GM21619 (cell line): Measurements from ENCODE around the gene INPP4B.
"Not testable (repeated sequence)": the region's sequence is repeated elsewhere in the genome, so short reads cannot be mapped to it uniquely, and the experiment has no call there.

ENCODE experiments used
- ATAC-seq: cut with Tn5 transposase; IDR thresholded peaks from one replicate; pipeline ENCODE4 v1.9.1; 2021; ENCODE audit not compliant: unreplicated experiment

The INPP4B gene

DNA sequence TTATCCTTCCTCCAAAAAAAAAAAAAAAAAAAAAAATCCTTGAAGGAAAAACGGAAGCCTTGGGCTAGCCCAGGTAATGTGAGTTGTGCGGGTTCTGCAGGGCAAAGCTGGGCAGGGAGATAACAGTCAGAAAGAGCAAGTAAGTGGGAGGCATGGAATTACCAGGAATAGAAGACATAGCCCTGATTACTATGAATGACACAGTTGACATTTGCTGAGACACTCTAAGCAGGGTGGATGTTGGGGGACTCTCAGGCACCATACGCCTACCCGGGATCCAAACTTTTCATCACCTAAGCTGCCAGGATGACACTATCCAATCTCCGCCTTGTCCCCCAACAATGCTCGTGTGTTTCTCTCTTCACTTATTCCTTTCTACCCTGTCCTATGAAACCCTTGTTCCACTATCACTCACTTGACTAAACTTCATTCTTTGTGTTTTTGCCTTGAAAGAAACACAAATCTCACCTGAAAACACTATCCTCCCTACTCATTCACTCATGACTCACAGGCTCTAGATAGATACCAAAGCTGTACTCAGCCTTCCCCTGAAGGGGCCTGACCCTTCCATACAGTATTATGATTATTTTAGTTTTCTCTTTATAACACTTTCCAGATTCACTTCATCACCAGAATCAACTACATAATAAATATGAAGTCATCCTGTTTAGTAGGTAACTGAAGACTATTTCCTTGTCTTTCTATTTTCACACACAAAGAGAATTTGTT is 158.4 kb downstream of the INPP4B start:
- no peak for ATAC-seq

DNA sequence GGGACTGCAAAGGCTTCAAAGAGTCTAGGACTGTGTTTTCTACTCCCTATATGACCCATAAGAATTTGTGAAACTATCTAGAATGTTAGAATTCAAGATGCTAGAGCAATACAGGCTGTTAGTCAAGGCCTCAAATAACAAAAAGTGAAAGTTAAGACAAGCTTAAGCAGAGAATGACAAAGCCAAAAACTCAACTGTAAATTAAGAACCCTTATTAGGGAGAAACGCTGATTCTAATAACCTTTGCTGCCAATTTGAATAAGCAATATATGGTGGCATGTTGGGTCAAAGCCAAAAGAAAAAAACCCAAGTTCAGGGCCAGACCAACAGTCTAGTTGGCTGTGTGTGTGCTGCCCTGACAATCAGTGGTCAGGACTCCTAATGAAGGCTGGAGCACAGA is 160.0 kb downstream of the INPP4B start:
- no peak for ATAC-seq

DNA sequence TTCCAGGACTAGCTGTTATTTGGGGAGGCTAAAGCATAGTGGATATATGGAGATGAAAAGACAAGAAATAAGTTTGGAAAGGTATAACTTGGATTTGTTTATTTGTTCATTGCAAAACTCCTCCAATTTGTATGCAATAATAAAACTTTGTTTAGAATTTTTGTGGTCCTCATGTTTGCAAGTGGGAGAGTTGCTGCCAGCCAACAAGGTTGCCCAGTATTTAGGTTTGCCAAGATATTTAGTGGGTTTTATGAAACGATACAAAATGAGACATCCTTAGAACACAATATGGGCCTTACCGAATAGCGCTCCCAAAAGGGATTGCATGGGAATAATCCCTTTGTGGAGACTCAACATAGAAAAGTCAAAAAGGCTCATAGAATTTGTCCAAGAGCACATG is 162.1 kb downstream of the INPP4B start:
- ATAC-seq, result no peak

DNA sequence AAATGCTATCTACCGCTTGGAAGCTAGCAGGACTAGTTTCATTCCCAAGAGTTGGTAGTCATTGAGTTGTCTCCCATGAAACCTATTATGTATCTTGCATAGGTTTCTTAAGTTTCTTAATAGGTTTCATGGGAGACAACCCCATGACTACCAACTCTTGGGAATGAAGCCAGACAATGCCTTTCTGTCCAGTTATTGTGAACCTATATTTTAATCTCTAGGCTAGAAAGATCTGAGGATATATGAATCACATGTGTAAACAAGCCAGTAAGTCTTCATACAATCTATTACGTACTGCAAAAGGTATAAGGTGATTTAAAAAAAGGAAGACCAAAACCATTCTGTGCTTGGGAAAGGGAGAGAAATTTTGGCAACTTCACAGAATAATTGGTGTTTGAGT is 162.6 kb downstream of the INPP4B start:
- no peak for ATAC-seq

DNA sequence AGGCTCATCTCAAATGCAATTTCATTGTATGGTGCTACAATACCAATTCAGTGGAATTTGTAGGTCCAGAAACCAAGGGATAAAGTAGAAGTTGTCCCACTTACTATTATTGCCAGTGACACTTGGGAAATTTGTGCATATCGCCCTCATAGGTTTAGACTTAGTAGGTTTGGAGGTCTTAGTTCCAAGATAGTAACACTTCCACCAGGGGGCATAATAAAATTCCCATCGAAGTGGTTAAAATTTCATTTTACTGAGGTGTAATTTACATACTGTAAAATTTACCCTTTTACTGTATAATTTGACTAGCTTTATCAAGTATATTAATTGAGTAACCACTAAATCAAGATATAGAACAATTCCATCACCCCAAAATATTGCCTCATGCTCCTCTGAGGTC is 174.6 kb downstream of the INPP4B start:
- no peak for ATAC-seq

DNA sequence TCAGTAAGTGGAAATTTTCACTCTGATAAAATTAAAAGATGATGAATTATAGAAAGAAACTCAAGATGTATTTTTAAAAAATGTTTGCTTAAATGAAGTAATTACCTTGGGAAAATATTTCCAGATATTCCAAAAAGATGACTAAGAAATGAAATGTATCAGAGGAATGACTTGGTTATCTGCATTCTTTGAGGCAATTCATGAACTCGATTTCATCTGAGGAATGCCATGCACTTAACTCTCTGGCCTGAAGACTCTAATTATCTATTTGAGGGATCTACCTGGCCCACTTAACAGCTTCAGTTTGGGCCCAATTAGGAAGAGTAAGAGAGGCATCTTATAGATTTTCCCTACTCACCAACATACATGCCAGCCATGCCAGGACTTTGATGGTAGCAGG is 182.3 kb downstream of the INPP4B start:
- no peak for ATAC-seq

DNA sequence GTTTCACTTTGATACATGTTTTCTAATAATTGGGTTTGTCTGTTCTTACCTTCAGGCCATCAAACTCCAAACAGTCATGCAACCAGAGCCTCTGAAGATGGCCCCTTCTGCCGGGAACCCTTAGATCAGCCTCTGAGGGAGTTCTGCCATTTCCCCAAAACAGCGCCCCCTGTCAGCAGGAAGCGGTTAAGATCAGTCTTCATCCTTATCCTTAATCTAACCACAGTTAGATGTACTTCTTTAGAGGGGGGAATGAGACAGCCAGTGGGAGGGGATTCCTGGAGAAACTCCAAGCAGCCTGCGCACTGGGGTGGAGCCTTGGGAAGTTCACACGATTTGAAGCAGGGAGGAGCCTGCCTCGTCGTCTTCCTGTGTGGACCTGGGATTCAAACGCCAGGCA is 185.4 kb downstream of the INPP4B start:
- ATAC-seq, result no peak

DNA sequence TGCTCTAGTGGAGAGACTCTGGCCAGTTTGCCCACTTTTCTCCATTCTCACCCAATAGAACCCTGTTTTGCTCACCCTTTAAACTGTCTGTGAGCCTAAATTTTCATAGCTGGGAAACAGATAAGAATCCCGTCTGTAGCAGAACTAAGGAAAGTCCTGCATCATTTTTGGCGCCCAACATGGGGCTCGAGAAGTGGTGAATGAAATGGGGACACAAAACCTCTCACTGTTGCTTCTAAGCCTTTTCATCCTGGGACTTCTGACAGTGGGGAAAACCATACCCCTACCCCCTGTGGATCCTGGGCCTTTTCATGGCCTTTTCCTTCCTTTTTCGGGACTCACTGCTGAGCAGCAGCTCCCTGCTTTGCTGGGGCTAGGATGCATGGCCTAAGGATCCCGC is 189.9 kb downstream of the INPP4B start:
- no peak for ATAC-seq

DNA sequence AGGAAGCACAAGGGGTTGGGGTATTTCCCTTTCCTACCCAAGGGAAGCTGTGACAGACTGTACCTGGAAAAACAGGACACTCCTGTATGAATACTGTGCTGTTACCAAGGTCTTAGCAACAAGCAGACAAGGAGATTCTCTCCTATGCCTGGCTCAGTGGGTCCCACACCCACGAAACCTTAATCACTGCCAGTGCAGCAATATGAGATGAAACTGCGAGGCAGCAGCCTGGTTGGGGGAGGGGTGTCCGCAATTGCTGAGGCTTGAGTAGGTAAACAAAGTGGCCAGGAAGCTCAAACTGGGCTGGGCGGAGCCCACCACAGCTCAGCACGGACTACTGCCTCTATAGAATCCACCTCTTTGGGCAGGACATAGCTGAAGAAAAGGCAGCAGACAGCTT is 197.7 kb downstream of the INPP4B start:
- no peak for ATAC-seq

DNA sequence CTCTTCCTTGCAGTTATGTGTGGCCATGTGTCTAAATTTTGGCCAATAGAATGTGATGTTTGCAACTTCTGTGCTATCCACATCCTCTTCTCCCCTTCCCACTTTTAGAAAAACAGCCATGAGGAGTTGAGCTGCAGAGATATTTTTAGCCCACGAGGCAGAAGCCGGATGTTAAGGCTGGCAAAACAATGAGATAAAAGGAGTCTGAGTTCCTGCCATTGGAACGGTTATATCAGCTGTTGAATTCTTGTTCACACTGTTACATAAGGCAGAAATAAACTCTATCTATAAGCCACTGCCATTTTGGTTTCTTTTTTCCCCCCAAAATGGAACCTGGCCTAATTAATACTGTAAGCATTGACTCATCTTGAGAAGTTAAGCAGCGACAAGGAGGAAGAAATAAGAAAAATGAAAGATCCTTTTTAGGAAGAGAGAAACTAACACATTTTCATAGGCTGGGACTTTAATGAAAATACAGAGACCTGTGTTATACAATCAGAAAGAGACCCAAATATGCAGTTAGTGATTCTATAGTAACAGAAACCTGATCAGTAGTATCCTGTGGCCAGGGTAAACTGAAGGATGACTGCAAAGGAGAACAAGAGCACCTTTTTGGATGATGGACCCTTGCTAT is 200.5 kb downstream of the INPP4B start:
- ATAC-seq, result no peak

DNA sequence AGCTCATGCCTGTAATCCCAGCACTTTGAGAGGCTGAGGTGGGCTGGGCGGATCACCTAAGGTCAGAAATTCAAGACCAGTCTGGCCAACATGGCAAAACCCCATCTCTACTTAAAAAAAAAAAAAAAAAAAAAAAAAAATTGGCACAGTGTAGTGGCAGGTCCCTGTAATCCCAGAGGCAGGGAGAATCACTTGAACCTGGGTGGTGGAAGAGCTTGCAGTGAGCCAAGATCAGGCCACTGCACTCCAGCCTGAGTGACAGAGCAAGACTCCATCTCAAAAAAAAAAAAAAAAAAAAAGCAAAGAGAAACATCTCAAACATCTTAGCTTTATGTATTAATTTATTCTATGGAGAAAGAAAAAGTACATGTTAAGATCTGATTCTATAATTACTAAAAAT is 201.5 kb downstream of the INPP4B start:
- ATAC-seq, result not testable (repeated sequence)

DNA sequence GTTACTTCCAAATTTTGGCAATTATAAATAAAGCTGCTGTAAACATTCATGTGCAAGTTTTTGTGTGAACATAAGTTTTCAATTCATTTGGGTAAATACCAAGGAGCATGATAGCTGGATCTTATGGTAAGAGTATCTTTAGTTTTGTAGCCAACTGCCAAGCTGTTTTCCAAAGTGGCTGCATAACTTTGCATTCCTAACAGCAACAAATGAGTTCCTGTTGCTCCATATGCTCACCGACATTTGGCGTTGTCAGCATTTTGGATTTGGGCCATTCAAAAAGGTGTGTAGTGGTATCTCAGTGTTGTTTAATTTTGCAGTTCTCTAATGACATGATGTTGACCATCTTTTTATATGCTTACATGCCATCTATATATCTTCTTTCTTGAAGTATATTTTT is 208.5 kb downstream of the INPP4B start:
- ATAC-seq, result no peak

DNA sequence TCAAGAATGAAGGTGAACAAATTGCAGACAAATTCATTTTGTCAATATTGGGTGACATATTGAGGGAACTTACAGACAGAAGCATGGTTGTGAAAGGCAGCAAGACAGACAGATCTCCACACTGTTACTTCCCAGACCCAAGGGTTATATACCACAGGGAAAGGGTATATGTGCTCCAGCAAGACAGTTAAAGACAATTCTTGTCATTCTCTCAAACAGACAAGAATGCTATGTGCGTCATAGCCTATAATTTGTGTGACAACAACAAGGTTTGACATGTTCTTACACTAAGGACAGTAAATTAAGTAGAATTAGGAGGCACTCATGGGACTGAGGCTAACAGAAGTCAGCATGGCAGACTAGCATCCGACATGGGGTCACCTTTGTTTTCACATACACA is 214.3 kb downstream of the INPP4B start:
- no peak for ATAC-seq

DNA sequence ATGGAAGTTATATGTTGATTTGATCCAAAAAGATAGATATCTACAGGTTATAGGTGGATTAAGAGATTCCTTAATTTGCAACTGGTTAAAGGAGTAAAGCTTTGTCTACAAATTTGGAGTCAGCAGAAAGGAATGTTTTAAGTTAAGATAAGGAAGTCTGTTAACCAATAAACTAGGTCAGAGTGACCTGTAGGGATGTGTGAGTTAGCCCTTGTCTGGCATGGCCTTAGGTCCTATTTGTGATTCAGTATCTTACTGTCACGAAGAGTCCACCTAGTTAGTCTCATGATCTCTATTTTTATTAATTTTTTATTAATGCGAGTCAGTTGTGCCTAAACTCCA is 230.8 kb downstream of the INPP4B start:
- ATAC-seq, result no peak

DNA sequence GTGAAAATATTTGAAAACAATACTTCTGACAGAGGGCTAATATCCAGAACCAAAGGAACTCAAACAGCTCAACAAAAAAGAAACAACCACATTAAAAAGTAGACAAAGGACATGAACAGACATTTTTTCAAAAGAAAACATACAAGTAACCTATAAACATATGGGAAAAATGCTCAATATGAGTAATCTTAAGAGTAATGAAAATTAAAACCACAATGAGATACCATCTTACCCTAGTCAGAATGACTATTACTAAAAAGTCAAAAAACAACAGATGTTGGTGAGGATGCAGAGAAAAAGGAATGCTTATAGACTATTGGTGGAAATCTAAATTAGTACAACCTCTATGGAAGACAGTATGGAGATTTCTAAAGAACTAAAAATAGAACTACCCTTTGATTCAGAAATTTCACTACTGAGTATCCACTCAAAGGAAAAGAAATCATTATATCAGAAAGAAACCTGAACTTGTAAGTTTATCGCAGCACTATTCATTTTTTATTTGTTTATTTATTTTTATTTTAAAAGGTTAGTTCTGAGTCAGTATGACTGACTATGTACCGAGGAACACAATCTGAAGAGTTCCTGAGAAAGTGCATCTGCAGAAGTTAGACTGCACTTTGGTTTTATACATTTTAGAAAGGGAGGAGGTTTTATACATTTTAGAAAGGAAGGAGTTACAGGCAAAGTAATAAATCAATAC is 231.3 kb downstream of the INPP4B start:
- ATAC-seq, result no peak

DNA sequence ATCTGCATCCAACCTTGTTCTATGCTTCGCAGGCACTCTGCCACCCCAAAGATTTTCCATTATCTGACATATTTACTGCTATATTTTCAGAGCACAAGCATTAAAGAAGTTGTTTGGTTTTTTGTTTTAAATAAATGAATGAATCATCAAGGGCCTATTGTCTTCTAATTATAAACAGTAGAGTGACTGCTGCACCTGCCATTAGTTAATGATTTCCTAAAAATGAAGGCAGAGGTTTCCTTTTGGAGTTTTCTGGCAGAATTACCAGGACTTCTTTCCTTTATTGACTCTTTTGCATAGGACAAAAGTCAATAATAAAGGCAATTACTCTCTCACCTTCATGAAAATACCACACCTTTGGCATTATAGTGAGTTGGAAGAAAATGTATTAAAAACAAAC is 238.1 kb downstream of the INPP4B start:
- ATAC-seq, result no peak

DNA sequence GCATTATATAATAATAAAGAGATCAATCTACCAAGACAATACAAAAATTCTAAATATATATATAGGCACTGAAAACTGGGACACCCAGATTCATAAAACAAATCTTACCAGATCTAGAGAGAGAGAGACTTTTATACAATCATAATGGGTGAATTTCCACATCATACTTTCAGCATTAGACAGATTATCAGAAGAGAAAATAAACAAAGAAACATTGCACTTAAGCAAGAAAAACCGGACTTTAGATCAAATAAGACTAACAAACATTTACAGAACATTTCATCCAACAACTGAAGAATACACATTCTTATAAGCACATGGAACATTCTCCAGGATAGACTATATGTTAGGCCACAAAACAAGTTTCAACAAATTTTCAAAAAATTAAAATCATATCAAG is 245.1 kb downstream of the INPP4B start:
- no peak for ATAC-seq

DNA sequence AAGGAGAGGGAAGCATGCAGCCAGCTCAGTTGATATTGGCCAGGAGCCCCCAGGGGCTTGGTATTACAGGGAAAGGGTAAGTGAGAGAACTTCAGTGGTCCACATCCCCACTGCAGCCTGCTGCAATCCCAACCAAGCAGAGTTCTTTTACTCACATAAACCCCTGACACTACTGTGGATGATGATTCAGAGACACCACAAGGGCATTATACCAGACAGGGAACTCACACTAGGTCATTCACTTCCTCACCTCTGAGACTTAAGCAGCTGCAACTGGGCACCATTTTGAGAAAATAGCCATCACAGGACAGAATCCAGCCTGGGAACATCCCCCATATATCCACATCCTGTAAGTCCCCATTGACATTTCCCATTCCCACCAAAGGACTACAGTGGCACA is 248.0 kb downstream of the INPP4B start:
- ATAC-seq, result no peak

DNA sequence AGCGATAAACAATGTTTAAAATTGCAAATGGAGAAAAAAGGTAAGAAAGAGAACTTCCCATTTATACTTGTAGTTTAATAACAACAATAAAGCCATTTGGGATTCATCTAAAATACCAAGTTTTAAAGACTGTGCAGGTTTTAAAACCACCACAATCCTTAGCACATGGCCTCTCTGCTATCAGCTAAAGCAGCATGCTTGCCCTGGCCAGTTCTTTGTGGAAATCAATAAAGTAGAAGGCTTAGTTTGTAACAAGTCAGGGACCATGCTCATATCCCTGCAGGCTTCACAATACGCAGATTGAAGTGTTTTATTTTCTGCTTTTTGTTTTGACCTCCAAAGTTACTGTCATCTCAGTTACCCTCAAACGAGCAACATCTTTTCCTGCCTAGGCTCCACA is 249.5 kb downstream of the INPP4B start:
- no peak for ATAC-seq

DNA sequence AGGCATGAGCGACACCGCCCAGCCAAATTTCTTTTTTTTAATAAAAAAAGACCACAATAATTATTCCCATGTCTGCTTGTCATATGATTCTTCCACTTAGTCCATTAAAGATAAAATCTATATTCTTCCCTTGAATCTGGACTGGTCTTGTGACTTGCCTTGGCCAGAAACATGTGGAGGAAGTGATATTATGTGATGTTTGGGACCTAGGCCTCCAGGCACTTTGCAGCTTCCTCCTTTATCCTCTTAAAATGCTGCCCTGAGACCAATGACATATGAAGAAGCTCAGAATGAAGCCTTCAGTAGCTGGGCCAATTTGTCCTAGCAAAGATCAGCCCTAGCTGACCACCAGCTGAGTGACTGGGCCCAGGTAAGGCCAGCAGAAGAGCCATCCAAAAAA is 250.0 kb downstream of the INPP4B start:
- no peak for ATAC-seq

DNA sequence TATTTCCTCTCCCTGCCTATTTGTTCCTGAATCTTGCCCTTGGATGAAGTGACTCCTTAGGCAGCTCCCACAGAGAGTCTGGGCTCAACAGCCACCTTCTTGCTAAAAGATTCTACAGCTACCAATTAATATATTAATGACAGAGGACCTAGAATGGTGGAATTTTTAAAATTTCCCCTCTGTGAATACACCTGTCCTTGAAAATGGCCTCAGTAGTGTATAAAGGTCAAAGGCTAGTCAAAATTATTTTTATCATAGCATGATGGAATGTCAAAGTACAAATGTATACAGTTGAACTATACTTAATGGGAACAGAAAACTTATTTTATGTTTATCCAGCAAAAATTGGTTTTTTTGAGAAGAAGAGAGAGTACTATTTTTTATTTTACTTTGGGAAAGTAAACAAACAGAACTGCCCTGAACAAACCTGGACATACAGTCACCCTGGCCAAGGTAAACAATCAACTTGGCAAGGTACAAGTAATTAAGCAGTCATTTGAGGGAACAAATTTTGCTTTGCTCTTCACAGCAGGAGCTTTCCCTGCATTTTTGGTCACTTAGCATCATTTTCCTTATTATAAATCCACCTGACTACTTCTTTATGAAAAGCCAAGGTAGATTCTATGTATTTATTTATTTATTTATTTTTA is 250.8 kb downstream of the INPP4B start:
- no peak for ATAC-seq

DNA sequence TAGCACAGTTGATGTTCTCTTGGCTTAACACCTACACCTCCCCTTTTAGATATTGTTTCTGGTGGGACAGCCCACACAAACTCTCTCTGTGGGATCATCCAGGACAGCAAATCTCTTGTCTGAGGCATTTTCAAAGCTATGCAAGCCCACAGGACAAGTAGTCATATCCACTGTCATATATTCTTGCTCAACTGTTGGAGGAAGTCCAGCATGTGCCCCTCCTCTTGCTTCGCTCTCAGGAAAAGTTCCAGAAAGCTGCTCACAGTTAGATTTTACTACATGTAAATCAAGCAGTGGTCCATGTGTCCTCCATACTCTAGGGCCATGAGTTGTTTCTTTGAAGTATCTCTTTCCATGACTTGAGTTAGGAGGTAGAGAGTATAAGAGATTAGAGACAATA is 260.7 kb downstream of the INPP4B start:
- ATAC-seq, result no peak
